Right atrium auricular region (tissue), 2 donors: Measurements from ENCODE around the gene CREBRF. TPM values are rescaled to one million over a fixed set of nuclear protein-coding genes. Genes with fewer than 3 reads are reported as not detected.

Experiments
- DNase-seq: peaks from one replicate; pipeline ENCODE4 v3.0.0-alpha.2; 2019; ENCODE audit warnings: low spot score
- H3K27ac ChIP-seq, 2 donors: fragments of 200-600 bp; sonication (generic); 1 replicate in 1 of 2; 2 replicates in 1 of 2; pipeline ENCODE4 v1.5.1; 2016 to 2019
- H3K27me3 ChIP-seq, 2 donors: fragments of 200-600 bp; sonication (generic); one replicate each; pipeline versions ENCODE4 v1.5.1 to v1.6.0; 2017 to 2019
- H3K36me3 ChIP-seq: fragments of 200-600 bp; sonication (generic); one replicate; pipeline ENCODE4 v1.5.1; 2016
- H3K4me1 ChIP-seq, 2 donors: fragments of 200-600 bp; sonication (generic); one replicate each; pipeline versions ENCODE4 v1.5.1 to v1.6.0; 2017 to 2019
- H3K4me3 ChIP-seq, 2 donors: fragments of 200-600 bp; sonication (generic); 1 replicate in 1 of 2; 2 replicates in 1 of 2; pipeline ENCODE4 v1.5.1; 2017 to 2019; ENCODE audit warnings: mild to moderate bottlenecking in 1 of 2, moderate library complexity in 1 of 2
- H3K9me3 ChIP-seq, 2 donors: fragments of 200-600 bp; sonication (generic); one replicate each; pipeline ENCODE4 v1.5.1; 2019
- total RNA-seq, 2 donors: library from RNA; depleted of rRNA; stranded (reverse); fragments of >200 nt; gene quantifications; one replicate each; pipeline ENCODE4 v1.1.0, GENCODE V29; 2016
- TF ChIP-seq, protein P1 (sequence below), 2 donors: fragments of 200-600 bp; sonication (generic); IDR thresholded peaks; one replicate each; pipeline ENCODE4 v1.5.1; 2019; ENCODE audit warnings: antibody characterized with exemption in 2 of 2

The CREBRF gene
- total RNA-seq, 2 donors from 2014 or later = 20.9 to 22.5 TPM

DNA sequence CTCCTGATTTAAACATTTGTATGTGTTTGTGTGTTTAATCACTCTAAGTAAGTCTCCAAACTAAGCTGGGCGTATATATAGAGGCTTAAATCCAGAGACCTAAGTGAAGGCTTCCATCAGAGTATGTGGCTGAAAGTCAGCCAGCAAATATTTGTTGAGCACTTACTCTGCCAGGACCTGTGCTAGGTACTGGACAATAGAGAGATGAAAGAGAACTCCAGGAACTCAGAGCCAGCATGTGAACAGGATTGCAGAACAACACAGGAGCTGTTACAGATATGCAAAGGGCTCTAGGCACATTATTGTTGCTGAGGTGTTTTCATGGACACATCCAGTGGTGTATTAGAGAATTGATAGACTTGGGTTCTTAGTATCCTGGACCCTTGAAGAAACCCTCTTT, 83.5 kb downstream of the CREBRF start:
- Histone ChIP-seq H3K27ac (no peak overlapping the region), H3K4me3 (no peak overlapping the region), H3K9me3 (no peaks in the 10 kb centered on the region), H3K27me3 (no peaks in the 10 kb centered on the region), H3K36me3 (peaks cover 5% of the 10 kb centered on the region), H3K4me1 (no peaks in the 10 kb centered on the region)
- no peak for DNase-seq
- TF ChIP-seq, protein P1, sequence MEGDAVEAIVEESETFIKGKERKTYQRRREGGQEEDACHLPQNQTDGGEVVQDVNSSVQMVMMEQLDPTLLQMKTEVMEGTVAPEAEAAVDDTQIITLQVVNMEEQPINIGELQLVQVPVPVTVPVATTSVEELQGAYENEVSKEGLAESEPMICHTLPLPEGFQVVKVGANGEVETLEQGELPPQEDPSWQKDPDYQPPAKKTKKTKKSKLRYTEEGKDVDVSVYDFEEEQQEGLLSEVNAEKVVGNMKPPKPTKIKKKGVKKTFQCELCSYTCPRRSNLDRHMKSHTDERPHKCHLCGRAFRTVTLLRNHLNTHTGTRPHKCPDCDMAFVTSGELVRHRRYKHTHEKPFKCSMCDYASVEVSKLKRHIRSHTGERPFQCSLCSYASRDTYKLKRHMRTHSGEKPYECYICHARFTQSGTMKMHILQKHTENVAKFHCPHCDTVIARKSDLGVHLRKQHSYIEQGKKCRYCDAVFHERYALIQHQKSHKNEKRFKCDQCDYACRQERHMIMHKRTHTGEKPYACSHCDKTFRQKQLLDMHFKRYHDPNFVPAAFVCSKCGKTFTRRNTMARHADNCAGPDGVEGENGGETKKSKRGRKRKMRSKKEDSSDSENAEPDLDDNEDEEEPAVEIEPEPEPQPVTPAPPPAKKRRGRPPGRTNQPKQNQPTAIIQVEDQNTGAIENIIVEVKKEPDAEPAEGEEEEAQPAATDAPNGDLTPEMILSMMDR (IDR thresholded peaks at IDR 0.05) = no peak

DNA sequence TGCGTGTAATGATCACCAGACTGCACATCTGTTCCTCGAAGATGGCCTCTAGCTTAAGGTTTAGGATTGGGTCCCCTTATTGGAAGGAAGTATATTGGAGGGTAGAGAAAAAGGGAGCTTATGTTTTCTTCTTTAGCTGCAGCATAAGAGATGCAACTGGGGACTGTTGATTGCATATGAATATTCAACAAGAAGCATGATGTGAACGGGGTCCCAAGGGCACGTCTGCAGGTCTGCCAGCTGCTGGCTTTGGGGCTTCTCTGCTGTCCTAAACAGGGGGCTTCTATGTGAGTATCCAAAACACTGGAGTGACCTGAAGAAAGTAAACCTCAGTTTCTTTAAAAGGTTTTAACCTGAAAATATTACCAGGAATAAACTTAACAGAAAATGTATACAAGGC, 84.6 kb downstream of the CREBRF start:
- TF ChIP-seq, protein P1 (IDR thresholded peaks at IDR 0.05) = no peak
- H3K36me3 ChIP-seq = no peaks in the 10 kb centered on the region
- DNase-seq = no peak
- no peak overlapping the region for H3K4me3 ChIP-seq
- H3K27ac ChIP-seq = no peak overlapping the region
- no peaks in the 10 kb centered on the region for H3K9me3 ChIP-seq
- no peaks in the 10 kb centered on the region for H3K27me3 ChIP-seq
- H3K4me1 ChIP-seq = peaks cover 0 to 7% of the 10 kb centered on the region in 2 donors

- H3K36me3 ChIP-seq = peaks cover under 1% of the 10 kb centered on the region
- H3K27ac ChIP-seq = no peak overlapping the region
- TF ChIP-seq, protein P1 (IDR thresholded peaks at IDR 0.05) = no peak
- no peak for DNase-seq
- H3K4me1 ChIP-seq = peaks cover 0 to 7% of the 10 kb centered on the region in 2 donors
- H3K4me3 ChIP-seq = no peak overlapping the region
- no peaks in the 10 kb centered on the region for H3K9me3 ChIP-seq
- no peaks in the 10 kb centered on the region for H3K27me3 ChIP-seq
Measured at GRCh38 chr5:173143567-173143966, 87.4 kb downstream of the CREBRF start.

GRCh38 chr5:173144200-173145176, 88.3 kb downstream of the CREBRF start, which contains the start of gene BNIP1:
BNIP1 (plus strand) TSS chr5:173144531; CDS start chr5:173144546, 15 bp downstream.
- peak; percentile 92 for DNase-seq

GRCh38 chr5:173148354-173148753, 92.2 kb downstream of the CREBRF start:
- TF ChIP-seq, protein P1 (IDR thresholded peaks at IDR 0.05) = no peak
- Histone ChIP-seq H3K36me3 (peaks cover 15% of the 10 kb centered on the region), H3K4me1 (peaks cover 0 to 7% of the 10 kb centered on the region in 2 donors)

More at GRCh38 chr5:173144200-173145176, 88.3 kb downstream of the CREBRF start, which contains the start of gene BNIP1:
- Histone ChIP-seq H3K4me1 (peaks cover 0 to 7% of the 10 kb centered on the region in 2 donors), H3K4me3 (peak within 1 kb of the TSS; percentile 80 to 90), H3K9me3 (no peaks in the 10 kb centered on the region), H3K36me3 (peaks cover 9% of the 10 kb centered on the region), H3K27ac (peak within 1 kb of the TSS; percentile 88 to 93), H3K27me3 (no peaks in the 10 kb centered on the region)
- TF ChIP-seq, protein P1 (IDR thresholded peaks at IDR 0.05) = peak; percentile 88 to 91

More at GRCh38 chr5:173148354-173148753, 92.2 kb downstream of the CREBRF start:
- Histone ChIP-seq H3K9me3 (no peaks in the 10 kb centered on the region), H3K4me3 (no peak overlapping the region), H3K27me3 (no peaks in the 10 kb centered on the region), H3K27ac (no peak overlapping the region)
- DNase-seq = no peak
